ENCODE data around the gene CDH23. TPM values are rescaled to one million over a fixed set of nuclear protein-coding genes. Genes with fewer than 3 reads are reported as not detected.
A peak's percentile ranks its signal among the peaks of the same experiment; 100 is the strongest.

CDH23 gene
- total RNA-seq, 2 experiments from 2014 or later = 4.7 to 4.9 TPM

GRCh38 chr10:71716426-71716825, 319.7 kb downstream of the CDH23 start:
- peaks cover 3% of the 10 kb centered on the region for H3K36me3 Mint-ChIP-seq (ENCODE audit: low read depth)
- POLR2A ChIA-PET = no interaction called here
- peaks cover 45% of the 10 kb centered on the region for H3K4me1 Mint-ChIP-seq (ENCODE audit: low read depth)
- DNase-seq (no peak), ATAC-seq (no peak)
- no peak overlapping the region for H3K4me3 Mint-ChIP-seq
- no peaks in the 10 kb centered on the region for H3K27me3 Mint-ChIP-seq (ENCODE audit: low read depth)
- CTCF ChIA-PET = interaction anchor here (0.7 to 7.3 kb wide), 6 partner anchors 8 to 96 kb away, joined by 3 to 50 read pairs (median 8); partner anchors contain the start of gene VSIR
- H3K27ac Mint-ChIP-seq = no peak overlapping the region
- no peaks in the 10 kb centered on the region for H3K9me3 Mint-ChIP-seq (ENCODE audit: insufficient read depth)

GRCh38 chr10:71717056-71717455, 320.3 kb downstream of the CDH23 start:
- Mint-ChIP-seq H3K27me3 (ENCODE audit: low read depth) (no peaks in the 10 kb centered on the region), H3K4me3 (no peak overlapping the region), H3K4me1 (ENCODE audit: low read depth) (peaks cover 39% of the 10 kb centered on the region), H3K27ac (no peak overlapping the region), H3K36me3 (ENCODE audit: low read depth) (peaks cover 3% of the 10 kb centered on the region), H3K9me3 (ENCODE audit: insufficient read depth) (no peaks in the 10 kb centered on the region)
- DNase-seq = no peak
- ChIA-PET POLR2A (no interaction called here), CTCF (interaction anchor here (0.8 to 7.3 kb wide), 7 partner anchors 9 to 57 kb away, joined by 3 to 50 read pairs (median 8); partner anchors contain the start of gene VSIR)
- no peak for ATAC-seq

- peaks cover 36% of the 10 kb centered on the region for H3K4me1 Mint-ChIP-seq (ENCODE audit: low read depth)
- H3K27me3 Mint-ChIP-seq (ENCODE audit: low read depth) = no peaks in the 10 kb centered on the region
Observed at GRCh38 chr10:71717551-71717951, 320.8 kb downstream of the CDH23 start.

GRCh38 chr10:71718165-71718698, 321.5 kb downstream of the CDH23 start:
- ChIA-PET POLR2A (no interaction called here), CTCF (interaction anchor here (1.4 to 7.3 kb wide), 5 partner anchors 8 to 55 kb away, joined by 4 to 50 read pairs (median 8); partner anchors contain the start of gene VSIR)
- Mint-ChIP-seq H3K4me3 (no peak overlapping the region), H3K9me3 (ENCODE audit: insufficient read depth) (no peaks in the 10 kb centered on the region), H3K36me3 (ENCODE audit: low read depth) (peaks cover 3% of the 10 kb centered on the region), H3K27me3 (ENCODE audit: low read depth) (no peaks in the 10 kb centered on the region), H3K4me1 (ENCODE audit: low read depth) (peaks cover 35% of the 10 kb centered on the region), H3K27ac (no peak overlapping the region)
- no peak for DNase-seq
- no peak for ATAC-seq

More at GRCh38 chr10:71717551-71717951, 320.8 kb downstream of the CDH23 start:
- ATAC-seq (no peak), DNase-seq (no peak)
- Mint-ChIP-seq H3K9me3 (ENCODE audit: insufficient read depth) (no peaks in the 10 kb centered on the region), H3K36me3 (ENCODE audit: low read depth) (peaks cover 3% of the 10 kb centered on the region), H3K4me3 (no peak overlapping the region), H3K27ac (peak overlapping the region; percentile 32)
- POLR2A ChIA-PET = no interaction called here
- CTCF ChIA-PET = interaction anchor here (0.8 to 7.3 kb wide), 8 partner anchors 9 to 56 kb away, joined by 3 to 50 read pairs (median 8); partner anchors contain the start of gene VSIR

- Mint-ChIP-seq H3K27ac (no peak overlapping the region), H3K36me3 (ENCODE audit: low read depth) (peaks cover 3% of the 10 kb centered on the region), H3K27me3 (ENCODE audit: low read depth) (no peaks in the 10 kb centered on the region), H3K9me3 (ENCODE audit: insufficient read depth) (no peaks in the 10 kb centered on the region), H3K4me1 (ENCODE audit: low read depth) (peaks cover 35% of the 10 kb centered on the region), H3K4me3 (no peak overlapping the region)
- DNase-seq (no peak), ATAC-seq (no peak)
- CTCF ChIA-PET = interaction anchor here (1.9 kb wide), 1 partner anchor 11 kb away, joined by 8 read pairs; no protein-coding TSS in a partner anchor
- POLR2A ChIA-PET = interaction anchor here (0.7 kb wide), 1 partner anchor 19 kb away, joined by 4 read pairs; no protein-coding TSS in a partner anchor
Observed at GRCh38 chr10:71719042-71719441, 322.3 kb downstream of the CDH23 start.

GRCh38 chr10:71719464-71720201, 322.9 kb downstream of the CDH23 start, which contains the start of gene C10orf105:
C10orf105 (minus strand) TSS chr10:71719778; CDS start chr10:71716337, 3,441 bp downstream.
- DNase-seq = no peak
- ChIA-PET POLR2A (interaction anchor here (0.7 kb wide), 1 partner anchor 18 kb away, joined by 4 read pairs; no protein-coding TSS in a partner anchor), CTCF (interaction anchor here (0.7 to 1.9 kb wide), 4 partner anchors 8 to 27 kb away, joined by 3 to 8 read pairs (median 4); no protein-coding TSS in a partner anchor)
- Mint-ChIP-seq H3K36me3 (ENCODE audit: low read depth) (no peaks in the 10 kb centered on the region), H3K9me3 (ENCODE audit: insufficient read depth) (no peaks in the 10 kb centered on the region), H3K27me3 (ENCODE audit: low read depth) (no peaks in the 10 kb centered on the region), H3K27ac (peak within 1 kb of the TSS; percentile 49), H3K4me3 (no peak within 1 kb of the TSS), H3K4me1 (ENCODE audit: low read depth) (peaks cover 35% of the 10 kb centered on the region)
- no peak for ATAC-seq

- H3K9me3 Mint-ChIP-seq (ENCODE audit: insufficient read depth) = no peaks in the 10 kb centered on the region
- ChIA-PET CTCF (interaction anchor here (0.7 to 2.0 kb wide), 4 partner anchors 9 to 53 kb away, joined by 3 to 7 read pairs (median 4); partner anchors contain the start of gene VSIR), POLR2A (interaction anchor here (0.9 kb wide), 1 partner anchor 16 kb away, joined by 3 read pairs; no protein-coding TSS in a partner anchor)
- no peaks in the 10 kb centered on the region for H3K27me3 Mint-ChIP-seq (ENCODE audit: low read depth)
- no peak overlapping the region for H3K4me3 Mint-ChIP-seq
- H3K4me1 Mint-ChIP-seq (ENCODE audit: low read depth) = peaks cover 36% of the 10 kb centered on the region
- ATAC-seq (no peak), DNase-seq (no peak)
- peak overlapping the region; percentile 49 for H3K27ac Mint-ChIP-seq
- H3K36me3 Mint-ChIP-seq (ENCODE audit: low read depth) = no peaks in the 10 kb centered on the region
Observed at GRCh38 chr10:71720288-71720687, 323.6 kb downstream of the CDH23 start.

GRCh38 chr10:71721313-71721712, 324.6 kb downstream of the CDH23 start:
- ChIA-PET POLR2A (interaction anchor here (0.9 kb wide), 1 partner anchor 15 kb away, joined by 3 read pairs; no protein-coding TSS in a partner anchor), CTCF (interaction anchor here (1.4 to 2.0 kb wide), 2 partner anchors 24 to 52 kb away, joined by 5 to 7 read pairs; partner anchors contain the start of gene VSIR)
- peaks cover 41% of the 10 kb centered on the region for H3K4me1 Mint-ChIP-seq (ENCODE audit: low read depth)
- H3K9me3 Mint-ChIP-seq (ENCODE audit: insufficient read depth) = no peaks in the 10 kb centered on the region
- DNase-seq = no peak
- no peak for ATAC-seq
- no peak overlapping the region for H3K27ac Mint-ChIP-seq
- no peak overlapping the region for H3K4me3 Mint-ChIP-seq
- no peaks in the 10 kb centered on the region for H3K36me3 Mint-ChIP-seq (ENCODE audit: low read depth)
- no peaks in the 10 kb centered on the region for H3K27me3 Mint-ChIP-seq (ENCODE audit: low read depth)

GRCh38 chr10:71722849-71723248, 326.1 kb downstream of the CDH23 start:
- ATAC-seq (no peak), DNase-seq (no peak)
- no peaks in the 10 kb centered on the region for H3K36me3 Mint-ChIP-seq (ENCODE audit: low read depth)
- H3K9me3 Mint-ChIP-seq (ENCODE audit: insufficient read depth) = no peaks in the 10 kb centered on the region
- peak overlapping the region; percentile 73 for H3K27ac Mint-ChIP-seq
- POLR2A ChIA-PET = interaction anchor here (0.6 to 1.5 kb wide), 2 partner anchors 34 to 51 kb away, joined by 3 read pairs; no protein-coding TSS in a partner anchor
- H3K27me3 Mint-ChIP-seq (ENCODE audit: low read depth) = no peaks in the 10 kb centered on the region
- H3K4me3 Mint-ChIP-seq = no peak overlapping the region
- CTCF ChIA-PET = interaction anchor here (1.2 to 11.5 kb wide), 5 partner anchors 10 to 50 kb away, joined by 3 to 186 read pairs (median 4); partner anchors contain the start of gene VSIR
- peaks cover 56% of the 10 kb centered on the region for H3K4me1 Mint-ChIP-seq (ENCODE audit: low read depth)

GRCh38 chr10:71723311-71723710, 326.6 kb downstream of the CDH23 start:
- Mint-ChIP-seq H3K4me3 (no peak overlapping the region), H3K9me3 (ENCODE audit: insufficient read depth) (no peaks in the 10 kb centered on the region), H3K27me3 (ENCODE audit: low read depth) (no peaks in the 10 kb centered on the region), H3K27ac (peak overlapping the region; percentile 11), H3K4me1 (ENCODE audit: low read depth) (peaks cover 61% of the 10 kb centered on the region), H3K36me3 (ENCODE audit: low read depth) (no peaks in the 10 kb centered on the region)
- DNase-seq (no peak), ATAC-seq (no peak)
- POLR2A ChIA-PET = interaction anchor here (0.6 to 1.7 kb wide), 5 partner anchors 9 to 50 kb away, joined by 3 to 4 read pairs (median 3); no protein-coding TSS in a partner anchor
- CTCF ChIA-PET = interaction anchor here (1.2 to 11.5 kb wide), 4 partner anchors 11 to 49 kb away, joined by 3 to 186 read pairs (median 4); partner anchors contain the start of gene VSIR

GRCh38 chr10:71724539-71724938, 327.8 kb downstream of the CDH23 start:
- POLR2A ChIA-PET = interaction anchor here (1.4 to 10.0 kb wide), 3 partner anchors 12 to 47 kb away, joined by 3 to 87 read pairs (median 4); partner anchors contain the start of gene VSIR

More at GRCh38 chr10:71724539-71724938, 327.8 kb downstream of the CDH23 start:
- Mint-ChIP-seq H3K9me3 (ENCODE audit: insufficient read depth) (no peaks in the 10 kb centered on the region), H3K27ac (peak overlapping the region; percentile 70), H3K4me1 (ENCODE audit: low read depth) (peaks cover 73% of the 10 kb centered on the region), H3K27me3 (ENCODE audit: low read depth) (no peaks in the 10 kb centered on the region), H3K4me3 (no peak overlapping the region), H3K36me3 (ENCODE audit: low read depth) (no peaks in the 10 kb centered on the region)
- ATAC-seq (no peak), DNase-seq (no peak)
- CTCF ChIA-PET = interaction anchor here (0.8 to 11.5 kb wide), 7 partner anchors 7 to 87 kb away, joined by 4 to 186 read pairs (median 25); partner anchors contain the start of gene VSIR

Measured in activated CD8-positive, alpha-beta T cell treated with anti-CD3 and anti-CD28 coated beads, Interleukin-2, amount 10 ng/mL, durations not matched to agents 7 days and 5 days (primary cell).